Measurements from ENCODE around the gene EXOC3L4. TPM values are rescaled to one million over a fixed set of nuclear protein-coding genes. Genes with fewer than 3 reads are reported as not detected.
A peak's percentile ranks its signal among the peaks of the same experiment; 100 is the strongest.
"Not testable (repeated sequence)": the region's sequence is repeated elsewhere in the genome, so short reads cannot be mapped to it uniquely, and the experiment has no call there.

The EXOC3L4 gene
- total and polyA plus RNA-seq, 2 donors (not counting 1 experiment from before 2014, with no cell fraction given): 0.39 to 0.50 TPM

GRCh38 chr14:103112400-103113243 is 18.1 kb downstream of the EXOC3L4 start:
- Histone ChIP-seq H3K4me3 (replicated peaks in 1 of 4; ENCODE audit: control extremely low read depth in 1 of 4, insufficient read depth in 1 of 4, low read depth in 3 of 4, low read length in 4 of 4) (no peak overlapping the region), H3K27ac (ENCODE audit: insufficient read depth, low read length) (no peak overlapping the region), H3K79me2 (ENCODE audit: control insufficient read depth, insufficient read depth, low read length) (no peaks in the 10 kb centered on the region), H3K4me2 (ENCODE audit: extremely low read depth, insufficient read depth, low read length) (no peak overlapping the region), H3K36me3 (ENCODE audit: control insufficient read depth, insufficient read depth, low read length) (no peaks in the 10 kb centered on the region), H4K20me1 (ENCODE audit: control insufficient read depth, extremely low read depth, insufficient read depth, low read length) (no peaks in the 10 kb centered on the region), H3K9ac (ENCODE audit: insufficient read depth, low read length) (no peak overlapping the region), H3K27me3 (ENCODE audit: control insufficient read depth, insufficient read depth, low read length) (no peaks in the 10 kb centered on the region), H2AFZ (ENCODE audit: low read length) (no peak overlapping the region), H3K9me3 (ENCODE audit: control insufficient read depth, insufficient read depth, low read depth, low read length) (no peaks in the 10 kb centered on the region), H3K4me1 (ENCODE audit: control insufficient read depth, extremely low read depth, insufficient read depth, low read length) (peaks cover 23% of the 10 kb centered on the region)
- no peak for DNase-seq (ENCODE audit: low read depth in 2 of 2)
- TF ChIP-seq EZH2 (IDR thresholded peaks at IDR 0.05; ENCODE audit: low read length, missing control alignments): no peak
- no peak for TF ChIP-seq CTCF (conservative IDR thresholded peaks at IDR 0.05 in 1 of 2, IDR thresholded peaks at IDR 0.05 in 1 of 2; ENCODE audit: low read depth in 1 of 2, low read length in 2 of 2)

- TF ChIP-seq EZH2 (IDR thresholded peaks at IDR 0.05; ENCODE audit: low read length, missing control alignments) (no peak), CTCF (conservative IDR thresholded peaks at IDR 0.05 in 1 of 2, IDR thresholded peaks at IDR 0.05 in 1 of 2; ENCODE audit: low read depth in 1 of 2, low read length in 2 of 2) (no peak)
- Histone ChIP-seq H3K4me1 (ENCODE audit: control insufficient read depth, extremely low read depth, insufficient read depth, low read length) (peaks cover 25% of the 10 kb centered on the region), H4K20me1 (ENCODE audit: control insufficient read depth, extremely low read depth, insufficient read depth, low read length) (no peaks in the 10 kb centered on the region), H3K9me3 (ENCODE audit: control insufficient read depth, insufficient read depth, low read depth, low read length) (no peaks in the 10 kb centered on the region), H3K4me2 (ENCODE audit: extremely low read depth, insufficient read depth, low read length) (no peak overlapping the region), H3K4me3 (replicated peaks in 1 of 4; ENCODE audit: control extremely low read depth in 1 of 4, insufficient read depth in 1 of 4, low read depth in 3 of 4, low read length in 4 of 4) (no peak overlapping the region), H2AFZ (ENCODE audit: low read length) (no peak overlapping the region), H3K79me2 (ENCODE audit: control insufficient read depth, insufficient read depth, low read length) (no peaks in the 10 kb centered on the region), H3K27ac (ENCODE audit: insufficient read depth, low read length) (no peak overlapping the region), H3K27me3 (ENCODE audit: control insufficient read depth, insufficient read depth, low read length) (no peaks in the 10 kb centered on the region), H3K9ac (ENCODE audit: insufficient read depth, low read length) (no peak overlapping the region), H3K36me3 (ENCODE audit: control insufficient read depth, insufficient read depth, low read length) (no peaks in the 10 kb centered on the region)
- no peak for DNase-seq (ENCODE audit: low read depth in 2 of 2)
These were observed 18.8 kb downstream of the EXOC3L4 start for GRCh38 chr14:103113303-103113702.

GRCh38 chr14:103113774-103114173 is 19.2 kb downstream of the EXOC3L4 start:
- no peaks in the 10 kb centered on the region for H3K36me3 ChIP-seq (ENCODE audit: control insufficient read depth, insufficient read depth, low read length)
- no peak for DNase-seq (ENCODE audit: low read depth in 2 of 2)
- no peaks in the 10 kb centered on the region for H3K27me3 ChIP-seq (ENCODE audit: control insufficient read depth, insufficient read depth, low read length)
- no peak overlapping the region for H3K9ac ChIP-seq (ENCODE audit: insufficient read depth, low read length)
- no peak overlapping the region for H3K4me2 ChIP-seq (ENCODE audit: extremely low read depth, insufficient read depth, low read length)
- no peak overlapping the region for H3K27ac ChIP-seq (ENCODE audit: insufficient read depth, low read length)
- H3K4me1 ChIP-seq (ENCODE audit: control insufficient read depth, extremely low read depth, insufficient read depth, low read length): peaks cover 24% of the 10 kb centered on the region
- H3K9me3 ChIP-seq (ENCODE audit: control insufficient read depth, insufficient read depth, low read depth, low read length): no peaks in the 10 kb centered on the region
- TF ChIP-seq EZH2 (IDR thresholded peaks at IDR 0.05; ENCODE audit: low read length, missing control alignments) (no peak), CTCF (conservative IDR thresholded peaks at IDR 0.05 in 1 of 2, IDR thresholded peaks at IDR 0.05 in 1 of 2; ENCODE audit: low read depth in 1 of 2, low read length in 2 of 2) (no peak)
- H3K79me2 ChIP-seq (ENCODE audit: control insufficient read depth, insufficient read depth, low read length): no peaks in the 10 kb centered on the region
- H3K4me3 ChIP-seq (replicated peaks in 1 of 4; ENCODE audit: control extremely low read depth in 1 of 4, insufficient read depth in 1 of 4, low read depth in 3 of 4, low read length in 4 of 4): no peak overlapping the region
- no peaks in the 10 kb centered on the region for H4K20me1 ChIP-seq (ENCODE audit: control insufficient read depth, extremely low read depth, insufficient read depth, low read length)
- no peak overlapping the region for H2AFZ ChIP-seq (ENCODE audit: low read length)

DNA sequence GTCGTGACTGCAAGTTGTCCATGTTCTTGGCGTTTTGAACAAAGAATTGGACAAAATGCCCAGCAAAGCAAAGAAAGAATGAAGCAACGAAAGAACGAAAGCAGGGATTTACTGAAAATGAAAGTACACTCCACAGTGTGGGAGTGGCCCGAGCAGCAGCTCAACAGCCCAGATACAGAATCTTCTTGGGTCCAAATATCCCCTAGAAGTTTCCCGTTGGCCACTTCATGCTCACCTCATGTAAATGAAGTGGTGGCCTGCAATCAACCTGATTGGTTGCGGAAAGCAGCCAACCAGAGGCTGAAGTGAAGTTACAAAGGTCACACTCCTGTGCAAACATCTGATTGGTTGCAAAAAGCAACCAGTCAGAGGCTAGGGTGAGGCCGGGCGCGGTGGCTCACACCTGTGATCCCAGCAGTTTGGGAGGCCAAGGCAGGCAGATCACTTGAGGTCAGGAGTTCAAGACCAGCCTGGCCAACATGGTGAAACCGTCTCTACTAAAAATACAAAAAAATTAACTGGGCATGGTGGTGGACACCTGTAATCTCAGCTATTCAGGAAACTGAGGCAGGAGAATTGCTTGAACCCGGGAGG is 20.7 kb downstream of the EXOC3L4 start:
- Histone ChIP-seq H3K4me1 (ENCODE audit: control insufficient read depth, extremely low read depth, insufficient read depth, low read length) (peaks cover 21% of the 10 kb centered on the region), H3K4me2 (ENCODE audit: extremely low read depth, insufficient read depth, low read length) (peak overlapping the region; percentile 7), H2AFZ (ENCODE audit: low read length) (peak overlapping the region; percentile 36)
- H3K9ac ChIP-seq (ENCODE audit: insufficient read depth, low read length); H3K27me3 ChIP-seq (ENCODE audit: control insufficient read depth, insufficient read depth, low read length); H3K36me3 ChIP-seq (ENCODE audit: control insufficient read depth, insufficient read depth, low read length); DNase-seq (ENCODE audit: low read depth in 2 of 2); H3K4me3 ChIP-seq (replicated peaks in 1 of 4; ENCODE audit: control extremely low read depth in 1 of 4, insufficient read depth in 1 of 4, low read depth in 3 of 4, low read length in 4 of 4); H3K9me3 ChIP-seq (ENCODE audit: control insufficient read depth, insufficient read depth, low read depth, low read length); H4K20me1 ChIP-seq (ENCODE audit: control insufficient read depth, extremely low read depth, insufficient read depth, low read length); H3K27ac ChIP-seq (ENCODE audit: insufficient read depth, low read length); H3K79me2 ChIP-seq (ENCODE audit: control insufficient read depth, insufficient read depth, low read length): not testable (repeated sequence)
